Activated CD8-positive, alpha-beta memory T cell treated with anti-CD3 and anti-CD28 coated beads for 48 hours (primary cell): Measurements from ENCODE around the gene CDH20.
"Not testable (repeated sequence)": the region's sequence is repeated elsewhere in the genome, so short reads cannot be mapped to it uniquely, and the experiment has no call there.

Source experiments
- DNase-seq, 3 experiments: peaks; one replicate each; pipeline ENCODE4 v3.0.0-alpha.2; 2020; ENCODE audit warnings: low read depth in 2 of 3, low spot score in 2 of 3

Gene CDH20

DNA sequence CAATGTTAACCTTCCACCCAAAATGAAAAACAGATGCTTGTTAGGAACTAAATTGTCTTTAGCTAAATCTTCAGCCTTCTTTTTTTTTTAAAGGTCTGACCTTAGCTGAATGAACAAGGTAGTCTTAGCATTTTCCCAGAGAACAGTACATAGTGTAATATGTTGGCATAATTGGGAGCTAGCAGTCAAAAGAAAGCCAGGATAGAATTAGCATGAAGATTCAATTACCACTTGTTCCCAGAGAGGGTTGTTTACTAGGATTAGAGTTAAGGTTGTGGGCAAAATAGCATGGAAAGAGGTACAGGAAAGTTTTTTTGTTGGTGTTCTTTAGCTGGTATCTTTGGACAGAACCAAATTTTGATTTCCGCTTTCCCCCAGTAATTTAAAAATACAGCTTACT lies 6.9 kb downstream of the CDH20 start:
- DNase-seq = no peak

DNA sequence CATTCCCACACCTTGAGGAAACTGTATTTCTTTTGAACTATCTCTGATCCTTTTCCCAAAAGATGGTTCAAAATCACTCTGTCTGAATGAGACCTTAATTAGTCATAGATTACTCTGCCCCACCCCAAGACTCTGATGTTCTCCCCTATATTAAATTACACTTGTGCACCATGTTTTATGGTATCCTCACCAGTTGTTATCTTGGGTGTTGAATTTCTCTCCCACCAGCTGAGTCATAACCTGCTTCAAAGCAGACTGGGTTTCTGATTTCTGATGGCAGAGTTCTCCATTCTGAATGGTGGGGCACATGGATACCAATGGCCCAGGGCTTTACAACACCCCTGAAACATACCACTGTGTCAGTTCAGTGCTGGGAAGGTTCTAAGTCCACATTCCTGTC lies 15.0 kb downstream of the CDH20 start:
- no peak for DNase-seq

DNA sequence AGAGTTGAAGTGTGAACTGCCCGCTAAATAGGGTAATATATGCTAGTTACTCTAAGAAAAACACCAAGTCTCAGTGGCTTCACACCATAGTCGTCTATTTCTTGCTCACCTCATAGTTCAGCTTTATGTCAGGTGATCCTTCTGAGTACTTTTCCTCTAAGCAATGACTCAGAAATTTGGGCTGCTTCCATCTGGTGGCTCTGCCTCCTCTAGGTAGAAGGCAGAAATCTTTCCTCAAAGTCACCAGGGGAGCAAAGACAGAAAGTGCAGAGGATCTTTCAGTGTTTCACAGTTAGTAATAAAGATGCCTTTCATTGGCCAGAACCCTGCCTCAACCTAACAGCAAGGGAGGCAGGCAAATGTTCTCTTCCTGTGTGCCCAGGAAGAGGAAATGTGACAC lies 17.3 kb downstream of the CDH20 start:
- no peak for DNase-seq

DNA sequence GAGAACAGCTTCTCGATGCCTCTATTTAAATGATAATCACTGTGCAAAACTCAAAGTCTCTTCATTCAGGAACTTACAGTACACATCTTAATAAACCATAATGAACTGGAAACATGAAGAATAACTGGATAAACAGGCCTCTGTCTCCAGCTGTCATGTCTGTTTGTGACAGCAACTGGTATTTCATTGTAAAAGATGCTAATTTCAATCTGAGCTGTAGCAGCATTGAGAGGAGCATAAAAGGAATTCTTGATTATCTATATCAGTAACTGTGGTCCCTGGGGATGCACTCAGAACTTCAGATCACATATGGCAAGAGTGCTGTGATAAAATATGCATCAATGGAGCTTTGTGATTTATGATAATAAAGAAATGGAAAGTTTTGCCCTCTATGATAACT lies 18.8 kb downstream of the CDH20 start:
- no peak for DNase-seq

DNA sequence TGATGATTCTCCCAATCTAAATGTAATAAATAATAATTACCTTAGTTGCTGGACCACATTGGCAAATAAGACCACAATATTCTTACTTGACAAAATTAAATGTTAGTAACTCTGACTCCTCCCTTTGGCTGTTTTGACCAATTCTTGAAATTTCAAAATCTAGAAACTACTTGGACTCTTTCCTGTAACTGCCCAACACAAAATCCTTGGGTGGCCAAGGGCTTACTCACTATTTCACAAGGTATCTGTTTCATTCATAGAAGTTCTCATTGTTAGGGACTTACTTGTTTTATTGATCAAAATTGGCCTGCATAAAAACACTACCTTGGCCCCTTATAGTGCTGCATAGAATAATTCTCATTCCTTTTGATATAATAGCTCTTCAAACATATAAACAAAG lies 19.4 kb downstream of the CDH20 start:
- no peak for DNase-seq

DNA sequence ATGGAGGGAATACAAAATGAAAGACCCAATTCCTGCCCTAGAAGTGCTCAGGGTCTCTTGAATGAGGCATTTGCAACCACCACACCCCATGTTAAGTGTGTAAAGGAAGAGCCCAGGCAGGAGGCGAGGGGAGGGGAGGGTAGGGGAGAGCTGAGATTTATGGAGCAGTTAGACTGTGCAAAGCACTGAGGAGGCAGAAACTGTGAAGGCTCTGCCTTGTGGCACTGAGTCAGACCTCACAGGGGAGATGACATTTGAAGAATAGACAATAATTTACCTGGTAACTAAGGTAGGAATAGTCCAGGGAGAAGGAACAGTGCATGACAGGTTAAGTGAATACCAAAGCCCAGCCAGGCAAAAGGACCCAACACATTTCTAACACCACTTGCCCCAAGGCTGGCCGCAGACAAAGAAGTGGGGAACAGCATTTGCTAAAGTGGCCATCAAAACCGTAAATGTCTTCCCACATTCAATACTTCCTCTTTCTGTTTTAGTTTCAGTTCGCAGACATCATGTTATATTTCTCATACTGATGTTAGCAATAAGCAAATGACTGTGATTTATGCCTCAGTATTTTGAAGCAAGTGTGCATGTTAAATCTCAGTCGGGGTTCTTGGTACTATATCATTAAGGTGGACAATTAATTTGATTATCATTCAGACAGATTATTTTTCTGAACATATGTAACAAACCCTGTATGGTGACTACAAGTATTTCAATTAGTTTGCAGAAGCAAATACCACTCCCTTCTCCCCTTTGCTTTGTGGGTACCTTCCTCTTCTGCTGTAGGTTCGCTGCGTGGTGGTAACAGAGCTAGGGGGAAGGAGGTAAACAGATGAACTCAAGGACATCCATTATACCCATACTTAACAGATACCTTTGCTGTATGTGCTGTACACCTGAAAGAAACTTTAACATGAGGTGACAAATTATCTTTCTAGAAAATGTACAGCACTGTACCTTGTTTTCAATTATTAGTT lies 27.5 kb downstream of the CDH20 start:
- no peak for DNase-seq

DNA sequence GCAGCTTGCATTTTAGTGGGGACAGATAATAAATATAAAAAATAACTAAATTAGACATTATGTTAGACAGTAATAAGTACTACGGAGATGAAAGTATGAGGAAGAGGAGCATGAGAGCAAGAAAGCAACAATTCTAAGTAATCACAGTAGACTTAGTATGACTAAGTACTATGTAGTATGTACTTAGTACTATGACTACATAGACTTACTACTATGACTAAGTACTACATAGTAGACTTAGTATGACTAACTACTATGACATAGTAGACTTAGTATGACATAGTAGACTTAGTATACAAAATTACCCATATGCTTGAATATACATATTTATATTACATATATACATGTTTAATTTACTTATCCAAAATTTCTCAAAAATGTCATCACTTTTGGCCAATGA lies 29.3 kb downstream of the CDH20 start:
- no peak for DNase-seq

DNA sequence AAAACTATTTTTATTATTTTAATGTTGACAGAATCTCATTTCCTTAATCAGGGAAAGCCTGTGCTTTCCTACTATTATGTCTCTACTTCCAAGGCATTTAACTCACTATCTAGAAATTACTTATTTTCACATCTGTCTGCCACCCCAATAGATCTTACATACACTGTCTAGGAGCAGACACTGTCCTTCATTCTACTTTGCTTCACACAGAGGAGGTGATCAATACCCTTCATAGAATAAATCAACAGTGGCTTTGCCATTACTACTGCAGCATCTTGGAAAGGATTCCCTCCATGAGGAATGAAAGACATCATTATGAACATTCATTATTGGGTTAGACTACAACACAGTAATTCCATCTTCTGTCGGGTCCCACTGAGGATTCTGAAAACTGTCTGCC lies 31.7 kb downstream of the CDH20 start:
- no peak for DNase-seq

DNA sequence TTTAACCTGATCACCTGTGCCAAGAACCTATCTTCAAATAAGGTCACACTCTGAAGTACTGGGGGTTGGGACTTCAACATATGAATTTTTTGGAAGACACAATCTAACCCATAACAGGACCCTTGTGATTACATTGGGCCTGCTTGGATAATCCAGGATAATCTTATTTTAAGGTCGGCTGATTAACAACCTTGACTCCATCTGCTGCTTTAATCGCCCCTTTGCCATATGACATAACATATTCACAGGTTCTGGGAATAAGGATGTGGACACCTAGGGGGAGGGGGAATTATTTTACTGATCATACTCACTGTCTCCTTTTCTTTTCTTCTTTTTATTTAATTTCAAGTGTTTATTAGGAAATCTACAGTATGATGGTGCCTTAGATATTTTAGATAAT lies 34.8 kb downstream of the CDH20 start:
- no peak for DNase-seq

DNA sequence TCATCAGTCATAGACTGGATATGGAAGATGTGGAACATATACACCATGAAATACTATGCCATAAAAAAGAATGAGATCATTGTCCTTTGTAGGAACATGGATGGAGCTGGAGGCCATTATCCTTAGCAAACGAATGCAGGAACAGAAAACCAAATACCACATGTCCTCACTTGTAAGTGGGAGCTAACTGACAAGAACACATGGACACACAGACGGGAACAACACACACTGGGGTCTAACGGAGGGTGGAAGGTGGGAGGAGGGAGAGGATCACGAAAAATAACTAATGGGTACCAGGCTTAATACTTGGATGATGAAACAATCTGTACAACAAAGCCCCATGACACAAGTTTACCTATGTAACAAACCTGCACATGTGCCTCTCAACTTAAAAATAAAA lies 36.4 kb downstream of the CDH20 start:
- DNase-seq = not testable (repeated sequence)

DNA sequence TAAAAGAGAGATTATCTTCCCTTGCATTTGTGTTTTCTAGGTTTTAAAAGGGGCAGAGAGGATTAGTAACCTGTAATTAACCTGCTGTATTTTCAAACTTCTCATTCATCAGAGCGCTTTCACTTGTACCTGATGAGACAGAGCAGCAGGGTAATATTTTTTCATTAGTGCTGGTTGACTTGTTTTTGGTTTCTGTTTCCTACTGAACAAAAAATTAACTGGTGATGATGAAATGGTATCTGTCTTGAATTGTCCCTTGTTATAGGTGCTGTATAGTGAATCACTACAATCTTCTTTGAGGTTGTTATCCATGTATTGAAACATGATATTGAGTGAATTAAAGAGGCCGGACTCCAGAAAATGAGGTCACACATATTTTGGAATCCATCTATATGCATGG lies 37.9 kb downstream of the CDH20 start:
- no peak for DNase-seq

DNA sequence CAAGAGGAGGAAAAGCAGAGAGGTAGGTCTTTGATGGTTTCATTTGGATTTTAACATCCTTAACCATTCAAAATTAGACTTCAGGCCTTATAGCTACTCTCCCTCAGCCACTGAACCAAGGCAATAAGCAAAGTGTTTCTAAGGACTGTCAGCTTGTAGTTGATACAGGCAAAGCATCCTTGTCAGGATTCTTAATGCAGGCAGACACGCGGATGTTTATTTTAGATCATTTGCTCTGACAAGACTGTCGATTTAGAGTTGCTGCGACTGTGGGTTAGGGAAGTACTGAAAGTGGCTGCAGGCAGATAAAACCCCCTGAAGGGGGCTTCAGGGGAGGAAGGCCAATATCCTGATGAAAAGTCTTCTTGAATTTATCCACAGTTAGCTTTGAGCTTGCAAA lies 46.6 kb downstream of the CDH20 start:
- DNase-seq = no peak

DNA sequence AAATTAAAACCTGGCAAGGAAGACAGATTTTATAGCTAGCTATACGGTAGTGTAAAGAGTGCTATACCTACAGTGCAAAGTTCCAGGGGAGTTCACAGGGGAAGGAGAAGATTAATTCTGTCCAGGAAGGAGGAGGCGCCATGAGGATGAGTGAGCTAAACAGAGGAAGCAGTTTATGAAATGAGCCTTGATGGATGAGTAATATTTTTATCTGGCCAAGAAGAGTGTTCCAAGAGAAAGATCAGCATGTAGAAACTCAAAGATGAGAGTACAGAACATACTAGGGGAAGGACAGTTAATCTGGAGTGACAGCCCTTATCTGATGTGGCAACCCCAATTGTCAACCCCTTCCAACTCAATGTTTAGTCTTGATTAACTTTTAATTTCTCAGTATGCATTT lies 54.8 kb downstream of the CDH20 start:
- DNase-seq = no peak

DNA sequence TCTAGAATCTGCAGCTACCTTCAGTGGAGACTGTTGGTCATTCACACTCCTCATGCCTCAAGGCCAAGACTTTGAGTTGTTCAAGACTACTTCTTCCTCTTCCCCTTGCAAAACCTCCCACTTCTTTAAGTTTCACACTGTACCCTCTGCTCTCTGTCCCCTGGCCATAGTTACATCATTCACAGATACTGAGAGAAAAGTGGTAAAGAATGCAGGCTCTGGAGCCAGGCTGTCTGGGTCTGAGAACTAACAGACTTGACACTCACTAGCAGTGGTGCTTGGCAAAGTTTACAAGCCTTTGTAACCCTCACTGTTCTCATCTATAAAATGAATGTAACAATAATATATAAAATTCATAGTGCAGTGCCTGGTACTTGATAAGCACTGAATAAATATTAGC lies 61.8 kb downstream of the CDH20 start:
- no peak for DNase-seq

DNA sequence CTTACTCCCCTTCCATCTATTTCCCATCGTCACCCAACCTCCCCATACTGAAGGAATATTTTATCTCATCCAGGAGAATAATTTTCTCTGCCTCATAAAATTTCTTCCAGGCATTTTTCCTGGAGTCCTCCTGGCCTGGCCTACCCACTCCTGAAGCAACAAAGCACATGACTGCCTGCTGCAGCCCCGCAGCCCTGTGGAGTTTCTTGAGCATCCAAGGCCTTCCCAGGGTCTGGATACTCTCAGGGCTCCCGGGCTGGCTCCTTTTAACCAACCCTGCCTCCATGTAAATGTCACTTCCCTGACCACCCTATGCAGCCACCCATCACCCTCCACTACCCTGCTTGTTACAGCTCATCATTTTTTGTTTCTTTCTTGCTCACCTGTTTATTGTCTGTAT lies 64.0 kb downstream of the CDH20 start:
- no peak for DNase-seq

DNA sequence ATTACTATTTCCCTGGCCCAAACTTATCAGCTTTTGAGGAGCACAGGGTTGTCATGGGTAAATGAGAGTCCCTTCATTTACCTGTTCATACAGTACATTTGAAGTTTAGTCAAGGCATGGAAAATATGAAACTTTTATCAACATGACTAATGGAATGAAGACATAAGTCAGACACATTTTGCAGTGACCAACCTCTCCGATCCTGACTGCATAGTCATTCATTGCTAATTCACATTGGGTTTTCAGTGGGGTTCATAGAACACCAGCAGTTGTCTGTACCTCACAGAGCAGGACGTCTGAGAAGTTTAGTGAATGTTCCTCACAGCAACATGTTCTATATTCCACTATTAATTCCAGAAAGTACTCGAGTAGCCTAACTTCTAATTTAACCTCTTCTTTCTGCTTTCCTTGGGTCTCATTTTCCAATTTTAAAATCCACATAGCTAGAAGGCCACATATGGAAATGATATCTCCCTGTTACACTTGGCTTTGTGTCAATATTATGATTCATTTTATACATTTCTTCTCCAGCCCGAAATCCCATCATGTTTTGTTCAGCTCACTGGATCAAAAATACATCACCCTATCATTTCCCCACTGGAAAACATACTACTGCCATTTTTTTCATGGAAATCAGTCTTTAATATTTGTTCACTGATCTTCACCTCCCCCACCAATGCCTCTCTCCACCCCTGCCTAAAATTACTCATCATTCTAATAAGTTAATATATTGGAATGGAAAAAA lies 65.9 kb downstream of the CDH20 start:
- no peak for DNase-seq

DNA sequence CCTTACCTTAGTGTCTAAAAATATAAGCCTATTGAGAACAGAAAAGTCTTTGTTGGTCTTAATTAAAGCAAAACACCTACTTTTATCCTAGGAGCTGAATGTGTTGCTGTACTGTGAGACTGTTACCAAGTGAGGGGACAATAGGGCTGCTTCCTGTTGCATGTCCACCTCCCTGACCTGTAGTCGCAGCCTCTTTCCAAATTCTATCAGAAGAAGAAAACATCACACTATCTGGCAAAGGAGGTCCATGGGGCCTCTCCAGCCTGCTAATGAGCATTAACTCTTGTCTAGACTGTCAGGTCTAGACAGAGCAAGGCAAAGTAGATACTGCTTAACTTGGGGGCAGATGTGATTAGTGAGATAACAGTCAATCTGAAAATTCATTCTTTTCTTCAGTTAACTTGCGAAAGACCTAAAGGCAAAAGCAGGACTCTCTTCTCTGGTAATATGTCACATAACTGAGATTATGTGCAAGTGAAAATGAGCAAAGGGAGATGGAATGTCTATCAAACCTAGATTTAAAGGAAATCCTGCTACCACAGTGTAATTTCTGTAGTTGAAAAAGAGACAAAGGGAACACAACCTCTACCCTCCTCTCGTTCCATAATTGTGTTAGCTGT lies 66.9 kb downstream of the CDH20 start:
- no peak for DNase-seq

DNA sequence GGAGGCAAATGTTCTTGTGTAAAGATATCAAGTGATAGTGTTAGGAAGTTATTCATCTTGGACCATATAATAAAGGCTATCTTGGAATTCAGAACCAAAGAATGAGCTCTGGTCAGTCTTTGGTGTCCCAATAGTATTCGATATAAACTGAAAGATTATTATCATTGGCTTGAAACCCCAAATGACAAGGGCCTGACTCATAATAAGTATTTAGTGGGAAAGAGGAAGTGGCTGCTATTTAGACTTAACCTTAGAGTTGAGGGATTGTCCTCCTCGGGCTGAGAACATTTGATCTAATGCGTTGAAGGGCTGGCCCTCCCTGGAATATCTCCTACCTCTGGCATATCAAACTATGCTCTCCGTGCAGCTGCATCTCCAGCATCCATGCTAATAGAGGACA lies 67.5 kb downstream of the CDH20 start:
- DNase-seq = no peak

DNA sequence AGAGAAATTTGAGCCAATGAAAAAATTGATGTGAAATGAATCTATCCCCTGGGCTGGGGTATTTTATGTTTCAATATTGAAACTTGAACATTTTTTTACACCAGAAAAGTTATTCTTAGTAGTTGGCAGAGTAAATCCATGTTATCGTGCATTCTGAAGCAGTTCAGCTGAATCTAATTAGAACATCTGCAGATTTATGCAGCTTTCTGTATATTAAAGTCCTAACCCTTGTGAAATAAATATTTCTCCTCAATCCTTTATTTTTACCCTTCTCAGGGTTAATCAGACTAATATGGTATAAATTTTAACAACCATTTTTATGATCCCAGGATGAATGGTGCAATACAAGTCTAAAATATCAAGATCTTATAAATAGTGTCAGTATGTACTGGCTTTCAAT lies 69.5 kb downstream of the CDH20 start:
- DNase-seq = no peak

DNA sequence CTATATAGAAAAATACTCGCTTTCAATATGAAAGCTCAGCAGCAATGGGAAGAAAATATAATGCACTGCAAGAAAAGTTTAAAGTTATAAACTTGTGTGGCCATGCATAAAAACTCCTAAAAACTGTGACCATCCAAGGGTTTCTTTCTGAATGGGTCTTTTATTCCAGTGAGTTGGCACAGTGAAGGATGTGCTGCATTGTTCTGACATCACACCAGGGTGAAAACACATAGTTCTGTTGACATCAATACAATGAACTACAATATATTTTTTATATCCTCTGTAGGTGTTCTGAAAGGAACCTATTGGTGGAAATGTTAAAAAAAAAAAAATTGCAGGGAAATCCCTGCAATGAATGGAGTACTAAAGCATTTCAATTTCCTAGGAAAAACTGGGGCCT lies 80.2 kb downstream of the CDH20 start:
- DNase-seq = no peak

DNA sequence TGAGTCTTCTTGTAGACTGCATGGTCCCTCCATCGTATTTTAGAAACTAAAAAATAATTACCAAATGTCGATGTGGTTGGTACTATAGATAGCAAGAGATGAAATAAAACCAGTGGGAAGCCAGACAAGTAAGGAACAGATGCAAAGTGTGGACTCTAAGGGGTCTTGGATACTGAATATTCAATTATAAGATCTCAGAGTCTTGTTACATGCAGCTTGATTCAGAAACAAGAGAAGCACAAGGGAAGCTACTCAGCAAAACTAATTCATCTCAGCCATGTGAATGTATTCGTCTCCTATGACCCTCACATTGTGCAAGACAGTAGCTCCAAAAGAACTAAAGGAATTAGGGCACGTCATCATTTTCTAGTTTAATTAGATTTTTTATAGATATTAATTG lies 80.9 kb downstream of the CDH20 start:
- DNase-seq = no peak

DNA sequence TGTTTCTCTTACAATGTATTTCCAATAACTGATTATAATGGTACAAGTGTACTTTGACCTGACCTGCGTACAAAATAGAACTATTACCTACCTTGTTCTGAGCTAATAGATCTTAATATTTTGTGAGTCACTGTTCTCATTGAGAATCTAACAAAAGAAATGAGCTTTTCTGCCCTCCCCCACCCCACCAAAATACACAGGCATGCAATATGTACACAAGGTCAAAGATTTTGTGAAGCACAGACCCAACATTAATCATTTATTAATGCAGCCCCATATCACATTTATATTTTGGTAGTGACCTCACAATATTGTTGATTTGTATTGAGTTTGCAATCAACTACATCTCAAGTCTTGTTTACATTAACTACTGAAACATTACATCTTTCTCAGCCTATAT lies 86.5 kb downstream of the CDH20 start:
- DNase-seq = no peak
